GM12801 (cell line): ENCODE results near the gene ULBP3.

Source experiments
- CTCF ChIP-seq: IDR thresholded peaks from one replicate; pipeline ENCODE4 v1.5.1; 2011; ENCODE audit warnings: control low read depth; ENCODE audit not compliant: insufficient read length; ENCODE audit errors: extremely low read depth

Gene ULBP3

GRCh38 chr6:150028799-150029198 is 40.1 kb downstream of the ULBP3 start:
- no peak for TF ChIP-seq CTCF

GRCh38 chr6:150027806-150028565 is 40.9 kb downstream of the ULBP3 start:
- no peak for TF ChIP-seq CTCF

GRCh38 chr6:150026976-150027805 is 41.7 kb downstream of the ULBP3 start:
- no peak for TF ChIP-seq CTCF

GRCh38 chr6:150025201-150025917 is 43.6 kb downstream of the ULBP3 start, which contains the start of gene RAET1L:
RAET1L (minus strand) TSS chr6:150025532; CDS start chr6:150025471, 61 bp downstream.
- TF ChIP-seq CTCF = no peak

GRCh38 chr6:150024646-150025155 is 44.2 kb downstream of the ULBP3 start:
- no peak for TF ChIP-seq CTCF

GRCh38 chr6:150018846-150019580 is 49.9 kb downstream of the ULBP3 start:
- TF ChIP-seq CTCF = no peak
